GM19193 (cell line): Measurements from ENCODE around the gene RCAN2.

Source experiments
- POLR2A ChIP-seq: IDR thresholded peaks from 4 replicates; pipeline ENCODE4 v1.6.1; 2011; ENCODE audit not compliant: insufficient read depth, insufficient read length; ENCODE audit errors: extremely low read depth

The RCAN2 gene

GRCh38 chr6:46381579-46381978 is 109.7 kb downstream of the RCAN2 start:
- no peak for TF ChIP-seq POLR2A

- TF ChIP-seq POLR2A = no peak
Measured at GRCh38 chr6:46381057-46381456, 110.2 kb downstream of the RCAN2 start.

GRCh38 chr6:46380152-46380807 is 111.0 kb downstream of the RCAN2 start:
- TF ChIP-seq POLR2A = no peak

- TF ChIP-seq POLR2A = no peak
Measured at GRCh38 chr6:46378882-46379416, 112.3 kb downstream of the RCAN2 start.

GRCh38 chr6:46378161-46378881 is 112.9 kb downstream of the RCAN2 start:
- TF ChIP-seq POLR2A = no peak

GRCh38 chr6:46377209-46377608 is 114.0 kb downstream of the RCAN2 start:
- TF ChIP-seq POLR2A = no peak

GRCh38 chr6:46376562-46377061 is 114.6 kb downstream of the RCAN2 start:
- no peak for TF ChIP-seq POLR2A

- no peak for TF ChIP-seq POLR2A
Measured at GRCh38 chr6:46370622-46371021, 120.6 kb downstream of the RCAN2 start.

- no peak for TF ChIP-seq POLR2A
Measured at GRCh38 chr6:46368169-46368536, 123.1 kb downstream of the RCAN2 start.

GRCh38 chr6:46367354-46368168 is 123.7 kb downstream of the RCAN2 start:
- TF ChIP-seq POLR2A = no peak

GRCh38 chr6:46366190-46366900 is 124.9 kb downstream of the RCAN2 start:
- TF ChIP-seq POLR2A = no peak

- TF ChIP-seq POLR2A = no peak
Measured at GRCh38 chr6:46357591-46357990, 133.7 kb downstream of the RCAN2 start.

GRCh38 chr6:46356543-46356942 is 134.7 kb downstream of the RCAN2 start:
- TF ChIP-seq POLR2A = no peak

GRCh38 chr6:46353528-46353927 is 137.7 kb downstream of the RCAN2 start:
- no peak for TF ChIP-seq POLR2A

- TF ChIP-seq POLR2A = no peak
Measured at GRCh38 chr6:46352541-46353268, 138.5 kb downstream of the RCAN2 start.

GRCh38 chr6:46350714-46351113 is 140.5 kb downstream of the RCAN2 start:
- TF ChIP-seq POLR2A = no peak
